Astrocyte (in vitro differentiated cells and primary cell): ENCODE measurements around the gene KCNC4.

Source experiments
- CTCF ChIP-seq: IDR thresholded peaks from 2 replicates; pipeline ENCODE4 v1.5.1; 2011; ENCODE audit warnings: low read depth, mild to moderate bottlenecking, inconsistent platforms, low read length, moderate library complexity; ENCODE audit not compliant: insufficient read depth
- EZH2 ChIP-seq: IDR thresholded peaks from 2 replicates; pipeline ENCODE4 v1.6.1; 2012; ENCODE audit warnings: mild to moderate bottlenecking, low read length, inconsistent platforms; ENCODE audit not compliant: insufficient read depth

- no peak for TF ChIP-seq CTCF
- no peak for TF ChIP-seq EZH2
Observed at GRCh38 chr1:110200666-110201065, 9.4 kb upstream of the KCNC4 start.
